IMR-90 (cell line): ENCODE measurements around the gene TMCC1. TPM values are rescaled to one million over a fixed set of nuclear protein-coding genes. Genes with fewer than 3 reads are reported as not detected.

Experiments used
- ATAC-seq: fragments of 200-7000 bp; cut with Tn5 transposase; 2 replicates; pipeline ENCODE4 v1.9.1; 2020; ENCODE audit warnings: low read depth, mild to moderate bottlenecking, moderate library complexity
- BruUV-seq: library from RNA; stranded (reverse); fragments of 400-500 nt; replicated peaks from 2 replicates; lab custom pipeline; 2021; lab: Mats Ljungman, UMichigan
- CTCF ChIA-PET: fragments of 300-600 bp; formaldehyde crosslinking; extraction: SDS; loops from one replicate; lab custom pipeline; 2021; ENCODE audit warnings: antibody characterized with exemption; lab: Yijun Ruan, JAX
- POLR2A ChIA-PET: fragments of 300-600 bp; sonication (Branson Sonifier 250); formaldehyde crosslinking; loops from one replicate; lab custom pipeline; 2022; ENCODE audit warnings: antibody characterized with exemption; ENCODE audit not compliant: unreplicated experiment; lab: Charles Lee
- DNase-seq: peaks from one replicate; pipeline ENCODE4 v3.0.0; 2013
- H2AFZ ChIP-seq: replicated peaks from 2 replicates; pipeline ENCODE3; 2013; ENCODE audit warnings: low read length, mild to moderate bottlenecking; ENCODE audit not compliant: poor library complexity
- H2AK5ac ChIP-seq: 2 replicates; pipeline ENCODE4 v1.6.1; 2013; ENCODE audit warnings: low read depth, low read length, inconsistent platforms
- H2AK9ac ChIP-seq: replicated peaks from 2 replicates; pipeline ENCODE3; 2013; ENCODE audit warnings: mild to moderate bottlenecking, low read depth, low read length, moderate library complexity; ENCODE audit not compliant: poor library complexity
- H2BK120ac ChIP-seq: 2 replicates; pipeline ENCODE4 v1.6.1; 2013; ENCODE audit warnings: low read depth, low read length, inconsistent platforms
- H2BK15ac ChIP-seq: 3 replicates; pipeline ENCODE4 v1.6.1; 2013; ENCODE audit warnings: low read depth, low read length, inconsistent platforms
- H2BK20ac ChIP-seq: 2 replicates; pipeline ENCODE4 v1.6.1; 2013; ENCODE audit warnings: low read depth, mild to moderate bottlenecking, inconsistent platforms, low read length, moderate library complexity
- H2BK5ac ChIP-seq: 2 replicates; pipeline ENCODE4 v1.6.1; 2013; ENCODE audit warnings: mild to moderate bottlenecking, low read depth, low read length, inconsistent platforms; ENCODE audit not compliant: poor library complexity, severe bottlenecking
- H3K14ac ChIP-seq: replicated peaks from 2 replicates; pipeline ENCODE4 v1.6.1; 2013; ENCODE audit warnings: low read depth, low read length, inconsistent platforms
- H3K18ac ChIP-seq: 2 replicates; pipeline ENCODE4 v1.6.1; 2013; ENCODE audit warnings: low read depth, low read length, control low read depth
- H3K23ac ChIP-seq: 2 replicates; pipeline ENCODE4 v1.6.1; 2013; ENCODE audit warnings: low read depth, low read length, inconsistent platforms
- H3K27ac ChIP-seq: 2 replicates; pipeline ENCODE4 v1.5.1; 2013; ENCODE audit warnings: mild to moderate bottlenecking, control low read depth, low read length; ENCODE audit not compliant: insufficient read depth
- H3K27me3 ChIP-seq: 2 replicates; pipeline ENCODE4 v1.6.1; 2013; ENCODE audit warnings: low read length; ENCODE audit not compliant: control insufficient read depth, insufficient read depth
- H3K36me3 ChIP-seq: 2 replicates; pipeline ENCODE4 v1.6.1; 2013; ENCODE audit warnings: low read length, mixed read lengths; ENCODE audit not compliant: control insufficient read depth, insufficient read depth
- H3K4ac ChIP-seq: 2 replicates; pipeline ENCODE4 v1.6.1; 2013; ENCODE audit warnings: low read depth, low read length, inconsistent platforms
- H3K4me1 ChIP-seq: 2 replicates; pipeline ENCODE4 v1.6.1; 2013; ENCODE audit warnings: low read length, mixed read lengths; ENCODE audit not compliant: control insufficient read depth, insufficient read depth
- H3K4me2 ChIP-seq: 2 replicates; pipeline ENCODE4 v1.6.1; 2013; ENCODE audit warnings: low read depth, mild to moderate bottlenecking, control low read depth, low read length, moderate library complexity
- H3K4me3 ChIP-seq: 2 replicates; pipeline ENCODE4 v1.5.1; 2013; ENCODE audit warnings: low read depth, mild to moderate bottlenecking, control low read depth, low read length, moderate library complexity; ENCODE audit not compliant: insufficient read depth
- H3K56ac ChIP-seq: 2 replicates; pipeline ENCODE4 v1.6.1; 2013; ENCODE audit warnings: low read length, inconsistent platforms; ENCODE audit not compliant: insufficient read depth; ENCODE audit errors: extremely low read depth
- H3K79me1 ChIP-seq, 2 experiments: 2 replicates each; pipeline ENCODE4 v1.6.1; 2013; ENCODE audit warnings: low read length in 2 of 2, inconsistent platforms in 1 of 2, low read depth in 1 of 2
- H3K9ac ChIP-seq: 2 replicates; pipeline ENCODE4 v1.6.1; 2013; ENCODE audit warnings: low read depth, low read length, control low read depth
- H3K9me1 ChIP-seq: 2 replicates; pipeline ENCODE4 v1.6.1; 2013; ENCODE audit warnings: low read length, inconsistent platforms; ENCODE audit not compliant: insufficient read depth
- H3K9me3 ChIP-seq: 2 replicates; pipeline ENCODE4 v1.6.1; 2013; ENCODE audit warnings: low read length; ENCODE audit not compliant: control insufficient read depth, insufficient read depth
- H4K20me1 ChIP-seq: 2 replicates; pipeline ENCODE4 v1.6.1; 2013; ENCODE audit warnings: low read length, inconsistent platforms; ENCODE audit not compliant: insufficient read depth
- H4K5ac ChIP-seq: 2 replicates; pipeline ENCODE4 v1.6.1; 2013; ENCODE audit warnings: mild to moderate bottlenecking, low read depth, low read length, control low read depth
- H4K8ac ChIP-seq, 2 experiments: 2 replicates each; pipeline ENCODE4 v1.6.1; 2013; ENCODE audit warnings: low read depth in 2 of 2, low read length in 2 of 2, control low read depth in 1 of 2, inconsistent platforms in 1 of 2
- H4K91ac ChIP-seq: 2 replicates; pipeline ENCODE4 v1.6.1; 2013; ENCODE audit warnings: low read depth, low read length, inconsistent platforms; ENCODE audit not compliant: insufficient read depth
- BHLHE40 ChIP-seq: fragments of 150-350 bp; IDR thresholded peaks from 2 replicates; pipeline ENCODE4 v1.6.1; 2016; ENCODE audit warnings: mild to moderate bottlenecking, low read depth, low read length
- CEBPB ChIP-seq: IDR thresholded peaks from 2 replicates; pipeline ENCODE4 v1.6.1; 2012; ENCODE audit warnings: low read depth, low read length, improper control_type of control experiment
- FOS ChIP-seq: fragments of 150-350 bp; IDR thresholded peaks from 2 replicates; pipeline ENCODE4 v1.6.1; 2016; ENCODE audit warnings: low read depth, low read length
- MAFK ChIP-seq: IDR thresholded peaks from 2 replicates; pipeline ENCODE4 v1.6.1; 2012; ENCODE audit warnings: low read depth, low read length, improper control_type of control experiment
- MAZ ChIP-seq: IDR thresholded peaks from 2 replicates; pipeline ENCODE4 v1.6.1; 2012; ENCODE audit warnings: low read depth, mild to moderate bottlenecking, low read length, improper control_type of control experiment, moderate library complexity, borderline replicate concordance
- MXI1 ChIP-seq: IDR thresholded peaks from 2 replicates; pipeline ENCODE4 v1.6.1; 2012; ENCODE audit warnings: low read depth, mild to moderate bottlenecking, low read length, moderate library complexity, borderline replicate concordance
- NFE2L2 ChIP-seq: fragments of 150-350 bp; IDR thresholded peaks from 2 replicates; pipeline ENCODE4 v1.6.1; 2016; ENCODE audit warnings: low read depth, mild to moderate bottlenecking, low read length
- POLR2A ChIP-seq: IDR thresholded peaks from 2 replicates; pipeline ENCODE4 v1.6.1; 2012; ENCODE audit warnings: mild to moderate bottlenecking, low read depth, low read length
- RAD21 ChIP-seq: IDR thresholded peaks from 2 replicates; pipeline ENCODE4 v1.6.1; 2012; ENCODE audit warnings: low read length, improper control_type of control experiment
- RCOR1 ChIP-seq: IDR thresholded peaks from 2 replicates; pipeline ENCODE4 v1.6.1; 2012; ENCODE audit warnings: mild to moderate bottlenecking, low read length, improper control_type of control experiment; ENCODE audit not compliant: insufficient replicate concordance
- RFX5 ChIP-seq: IDR thresholded peaks from 2 replicates; pipeline ENCODE4 v1.8.0; 2012; ENCODE audit warnings: low read depth, mild to moderate bottlenecking, low read length, moderate library complexity
- SMC3 ChIP-seq: fragments of 150-350 bp; IDR thresholded peaks from 2 replicates; pipeline ENCODE4 v1.6.1; 2016; ENCODE audit warnings: low read depth, mild to moderate bottlenecking, antibody characterized with exemption, low read length, moderate library complexity
- WGBS, 2 experiments: methylation state at CpG; one replicate each; pipeline versions ENCODE4 v1.1.5 to v1.1.7; 2013; ENCODE audit warnings: missing lambda C conversion rate in 2 of 2; ENCODE audit not compliant: insufficient read length in 1 of 2; ENCODE audit errors: extremely low coverage in 2 of 2; 5-methylcytosine and 5-hydroxymethylcytosine counted together
- dilution Hi-C: fragments of 300-500 bp; cut with HindIII; formaldehyde crosslinking; loops from one replicate; pipeline ENCODE4 v1.14.3; 2018; ENCODE audit warnings: low sequenced_read_pairs; ENCODE audit not compliant: unreplicated experiment
- in situ Hi-C: fragments of 300-500 bp; cut with MboI; formaldehyde crosslinking; loops from 3 replicates; pipeline ENCODE4 v1.14.3; 2019; ENCODE audit warnings: low sequenced_read_pairs, inconsistent platforms, mixed read lengths
- intact Hi-C: fragments of 100-400 bp; cut with micrococcal nuclease; formaldehyde crosslinking; loops from 2 replicates; pipeline ENCODE4 v1.10.0; 2022
- polyA plus RNA-seq, 3 experiments: library from polyadenylated mRNA; depleted of rRNA; stranded (reverse); fragments of >200 nt; gene quantifications; 2 replicates each; pipeline ENCODE4 v1.2.3, GENCODE V29; 2012; ENCODE audit warnings: low replicate concordance in 1 of 3
- total RNA-seq: library from RNA; depleted of rRNA; stranded (reverse); fragments of >200 nt; gene quantifications from 2 replicates; pipeline ENCODE4 v1.2.3, GENCODE V29; 2012
- TF ChIP-seq, protein P1 (sequence below): conservative IDR thresholded peaks from 2 replicates; pipeline ENCODE4 v1.5.1; 2012; ENCODE audit warnings: mild to moderate bottlenecking, low read depth, low read length, improper control_type of control experiment
- TF ChIP-seq, protein P2 (sequence below): fragments of 150-350 bp; IDR thresholded peaks from 2 replicates; pipeline ENCODE4 v1.6.1; 2016; ENCODE audit warnings: low read depth, mild to moderate bottlenecking, low read length, moderate library complexity, borderline replicate concordance

The TMCC1 gene
- total and polyA plus RNA-seq, 2 of the 4 experiments (the other 2 are of a cell fraction), result 5.0 to 7.3 TPM

DNA sequence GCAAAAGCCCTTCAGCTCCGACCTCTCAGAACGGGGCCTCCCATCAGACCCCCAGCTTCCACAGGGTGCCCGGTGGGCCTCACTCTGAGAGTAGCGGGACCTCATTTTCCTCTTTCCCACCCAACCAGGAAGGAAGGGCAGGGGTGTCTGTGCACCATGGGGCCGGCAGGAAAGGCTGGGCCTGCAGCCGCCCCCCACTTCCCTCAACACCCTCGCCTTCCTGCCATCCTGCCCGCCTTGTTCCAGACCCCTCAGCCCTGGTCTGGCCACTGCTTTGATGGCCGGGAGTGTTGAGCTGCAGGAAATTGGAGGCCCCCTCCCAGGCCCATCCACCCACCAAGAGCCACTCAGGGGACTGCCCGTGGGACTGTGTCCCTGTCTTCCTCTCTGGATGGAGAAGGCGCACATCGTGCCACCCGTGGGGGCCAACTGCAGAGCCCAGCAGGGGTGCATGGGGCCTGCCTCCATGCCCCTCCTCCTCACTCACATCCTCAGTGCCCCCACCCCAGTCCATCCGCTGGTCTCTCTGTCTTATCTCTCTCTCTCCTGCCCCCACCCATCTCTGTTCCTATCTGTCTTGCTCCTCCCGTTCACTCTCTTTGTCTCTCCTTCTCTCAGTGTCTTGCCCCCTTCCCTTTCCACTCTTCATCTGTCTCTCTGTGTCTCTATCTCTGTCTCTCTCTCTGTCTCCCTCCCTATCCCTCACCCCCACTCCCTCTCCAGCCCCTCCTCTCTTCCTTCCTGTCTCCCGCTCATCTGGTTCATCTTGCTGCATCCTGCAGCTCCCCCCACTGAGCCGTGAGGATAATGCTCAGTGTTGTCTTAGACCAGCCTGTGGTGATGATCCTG, 285.2 kb downstream of the TMCC1 start:
- Histone ChIP-seq H3K36me3 (no peaks in the 10 kb centered on the region), H3K9me1 (peaks cover 17% of the 10 kb centered on the region), H2AK9ac (peak overlapping the region; percentile 77), H3K4me3 (no peak overlapping the region), H2BK5ac (peak overlapping the region; percentile 1), H3K4me2 (no peak overlapping the region), H4K8ac (peak overlapping the region in 1 of 2 experiments; percentile 68; a peak in 1 of 4 replicates), H2BK20ac (peak overlapping the region; percentile 26; the same call in 1 of the 2 replicates), H3K79me1 (peaks cover 6 to 17% of the 10 kb centered on the region in 2 experiments), H4K5ac (no peak overlapping the region), H2BK120ac (peak overlapping the region; percentile 69), H3K18ac (no peak overlapping the region), H3K23ac (no peak overlapping the region), H3K14ac (0 out of 2 replicates have a peak overlapping the region, but pooled peaks have one; percentile 11), H3K9ac (no peak overlapping the region), H2AK5ac (peak overlapping the region; percentile 37), H3K56ac (no peak overlapping the region), H2AFZ (peak overlapping the region; percentile 72), H4K20me1 (peaks cover 22% of the 10 kb centered on the region), H3K27ac (no peak overlapping the region), H4K91ac (no peak overlapping the region), H3K4me1 (peaks cover 30% of the 10 kb centered on the region), H3K9me3 (no peaks in the 10 kb centered on the region), H3K4ac (peak overlapping the region; percentile 63), H2BK15ac (peak overlapping the region; percentile 33; the same call in 1 of the 3 replicates), H3K27me3 (no peaks in the 10 kb centered on the region)
- DNase-seq (peak; percentile 69), ATAC-seq (peak; percentile 2; the same call in 1 of the 2 replicates)
- WGBS, 2 experiments, result 100% methylated on average over 1 of the region's 17 CpGs; no CpG with 5 or more reads in 1 of the 2 experiments
- intact Hi-C loops, result no loop called here
- in situ Hi-C loops, result loop anchor here (25.0 kb wide), 1 partner anchor 221 kb away; no protein-coding TSS in a partner anchor
- ChIA-PET POLR2A (no interaction called here), CTCF (interaction anchor here (0.6 to 1.3 kb wide), 2 partner anchors 118 to 331 kb away, joined by 3 read pairs; no protein-coding TSS in a partner anchor)
- no TSS peak for BruUV-seq
- dilution Hi-C loops, result no loop called here
- TF ChIP-seq, protein P1, sequence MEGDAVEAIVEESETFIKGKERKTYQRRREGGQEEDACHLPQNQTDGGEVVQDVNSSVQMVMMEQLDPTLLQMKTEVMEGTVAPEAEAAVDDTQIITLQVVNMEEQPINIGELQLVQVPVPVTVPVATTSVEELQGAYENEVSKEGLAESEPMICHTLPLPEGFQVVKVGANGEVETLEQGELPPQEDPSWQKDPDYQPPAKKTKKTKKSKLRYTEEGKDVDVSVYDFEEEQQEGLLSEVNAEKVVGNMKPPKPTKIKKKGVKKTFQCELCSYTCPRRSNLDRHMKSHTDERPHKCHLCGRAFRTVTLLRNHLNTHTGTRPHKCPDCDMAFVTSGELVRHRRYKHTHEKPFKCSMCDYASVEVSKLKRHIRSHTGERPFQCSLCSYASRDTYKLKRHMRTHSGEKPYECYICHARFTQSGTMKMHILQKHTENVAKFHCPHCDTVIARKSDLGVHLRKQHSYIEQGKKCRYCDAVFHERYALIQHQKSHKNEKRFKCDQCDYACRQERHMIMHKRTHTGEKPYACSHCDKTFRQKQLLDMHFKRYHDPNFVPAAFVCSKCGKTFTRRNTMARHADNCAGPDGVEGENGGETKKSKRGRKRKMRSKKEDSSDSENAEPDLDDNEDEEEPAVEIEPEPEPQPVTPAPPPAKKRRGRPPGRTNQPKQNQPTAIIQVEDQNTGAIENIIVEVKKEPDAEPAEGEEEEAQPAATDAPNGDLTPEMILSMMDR, result peak; percentile 49
- TF ChIP-seq RFX5, result no peak
- TF ChIP-seq MAZ, result 0 out of 2 replicates have a peak, but pooled peaks have one; percentile 12
- no peak for TF ChIP-seq RCOR1
- TF ChIP-seq, protein P2, sequence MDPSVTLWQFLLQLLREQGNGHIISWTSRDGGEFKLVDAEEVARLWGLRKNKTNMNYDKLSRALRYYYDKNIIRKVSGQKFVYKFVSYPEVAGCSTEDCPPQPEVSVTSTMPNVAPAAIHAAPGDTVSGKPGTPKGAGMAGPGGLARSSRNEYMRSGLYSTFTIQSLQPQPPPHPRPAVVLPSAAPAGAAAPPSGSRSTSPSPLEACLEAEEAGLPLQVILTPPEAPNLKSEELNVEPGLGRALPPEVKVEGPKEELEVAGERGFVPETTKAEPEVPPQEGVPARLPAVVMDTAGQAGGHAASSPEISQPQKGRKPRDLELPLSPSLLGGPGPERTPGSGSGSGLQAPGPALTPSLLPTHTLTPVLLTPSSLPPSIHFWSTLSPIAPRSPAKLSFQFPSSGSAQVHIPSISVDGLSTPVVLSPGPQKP, result no peak
- no peak for TF ChIP-seq MAFK
- TF ChIP-seq CEBPB, result no peak
- no peak for TF ChIP-seq NFE2L2
- no peak for TF ChIP-seq POLR2A
- TF ChIP-seq FOS, result no peak
- TF ChIP-seq SMC3, result peak; percentile 34; the same call in 1 of the 2 replicates
- no peak for TF ChIP-seq BHLHE40
- peak; percentile 58 for TF ChIP-seq RAD21
- TF ChIP-seq MXI1, result no peak
